ENCODE results near the gene POU3F1. TPM values are rescaled to one million over a fixed set of nuclear protein-coding genes. Genes with fewer than 3 reads are reported as not detected.

The POU3F1 gene
- total and polyA plus RNA-seq, 10 donors = 0.07 to 0.60 (median 0.21) TPM; not detected in 3

GRCh38 chr1:38071312-38072256 is 25.0 kb upstream of the POU3F1 start:
- H3K9me3 ChIP-seq = no peaks in the 10 kb centered on the region
- H3K27me3 ChIP-seq (replicated peaks in 1 of 7) = peaks cover 0 to 63% (median 14%) of the 10 kb centered on the region in 7 donors
- WGBS, 5 donors = 73 to 80% (median 74%) methylated on average over 9 to 10 of the region's 10 CpGs
- no peak for TF ChIP-seq POLR2AphosphoS5 (IDR thresholded peaks at IDR 0.05)
- no peak for TF ChIP-seq POLR2A (IDR thresholded peaks at IDR 0.05)
- TF ChIP-seq CTCF (IDR thresholded peaks at IDR 0.05 in 8 of 11, conservative IDR thresholded peaks at IDR 0.05 in 3 of 11) = no peak
- no peaks in the 10 kb centered on the region for H3K4me1 ChIP-seq
- intact Hi-C loops (cut with DNase I; ENCODE audit: low total_unique reads) = no loop called here
- H3K27ac ChIP-seq = no peak overlapping the region
- DNase-seq = no peak
- no peak overlapping the region for H3K4me3 ChIP-seq
- H3K36me3 ChIP-seq = no peaks in the 10 kb centered on the region

GRCh38 chr1:38068980-38069340 is 22.4 kb upstream of the POU3F1 start:
- TF ChIP-seq POLR2AphosphoS5 (IDR thresholded peaks at IDR 0.05) = no peak
- TF ChIP-seq CTCF (IDR thresholded peaks at IDR 0.05 in 8 of 11, conservative IDR thresholded peaks at IDR 0.05 in 3 of 11) = no peak
- TF ChIP-seq POLR2A (IDR thresholded peaks at IDR 0.05) = no peak
- no peaks in the 10 kb centered on the region for H3K36me3 ChIP-seq
- 85 to 100% (median 88%) methylated on average over 3 of the region's 3 CpGs for WGBS, 5 donors
- peaks cover 0 to 48% (median 14%) of the 10 kb centered on the region in 7 donors for H3K27me3 ChIP-seq (replicated peaks in 1 of 7)
- H3K4me1 ChIP-seq = no peaks in the 10 kb centered on the region
- no peaks in the 10 kb centered on the region for H3K9me3 ChIP-seq
- no peak overlapping the region for H3K4me3 ChIP-seq
- no peak for DNase-seq
- H3K27ac ChIP-seq = no peak overlapping the region
- intact Hi-C loops (cut with DNase I; ENCODE audit: low total_unique reads) = no loop called here

DNA sequence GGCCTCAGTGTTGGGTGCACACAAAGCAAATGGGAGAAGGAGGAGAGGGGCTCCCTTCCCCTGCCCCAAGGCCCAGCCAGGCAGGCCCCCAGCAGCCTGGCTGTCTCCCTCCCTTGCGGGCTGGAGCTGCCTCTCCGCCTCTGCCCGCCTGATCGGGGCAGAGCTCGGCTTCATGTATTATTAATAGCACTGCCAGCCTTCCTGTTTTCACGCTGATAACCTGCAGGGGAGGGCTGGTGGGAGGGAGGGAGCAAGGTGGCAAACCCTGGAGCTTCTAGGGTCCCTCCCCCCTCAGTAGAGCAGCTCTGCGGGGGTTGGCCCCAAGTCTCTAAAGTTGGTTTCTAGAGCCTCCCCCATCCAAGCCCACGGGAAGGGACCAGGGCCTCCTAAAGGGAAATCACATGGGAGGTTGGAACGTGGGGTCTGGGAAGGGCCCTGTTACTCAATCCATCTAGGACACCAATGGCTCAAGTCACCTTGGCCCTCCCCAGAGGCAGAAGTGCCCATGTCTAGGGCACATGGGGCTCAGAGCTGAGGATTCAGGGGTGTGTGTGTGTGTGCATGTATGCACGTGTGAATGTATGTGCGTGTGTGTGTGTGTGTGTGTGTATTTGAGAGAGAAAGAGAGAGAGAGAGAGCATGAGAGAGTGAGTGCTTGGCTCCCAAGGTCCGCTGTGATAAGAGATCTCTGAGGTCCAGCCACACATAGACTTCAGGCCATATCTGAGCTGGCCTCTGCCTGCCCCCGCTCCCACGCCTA is 21.8 kb upstream of the POU3F1 start:
- Histone ChIP-seq H3K4me1 (no peaks in the 10 kb centered on the region), H3K27ac (no peak overlapping the region), H3K27me3 (replicated peaks in 1 of 7) (peaks cover 0 to 48% (median 14%) of the 10 kb centered on the region in 7 donors), H3K36me3 (no peaks in the 10 kb centered on the region), H3K9me3 (no peaks in the 10 kb centered on the region), H3K4me3 (no peak overlapping the region)
- 40 to 88% (median 48%) methylated on average over 5 to 14 of the region's 14 CpGs for WGBS, 5 donors
- no peak for TF ChIP-seq POLR2A (IDR thresholded peaks at IDR 0.05)
- no peak for TF ChIP-seq POLR2AphosphoS5 (IDR thresholded peaks at IDR 0.05)
- no peak for TF ChIP-seq CTCF (IDR thresholded peaks at IDR 0.05 in 8 of 11, conservative IDR thresholded peaks at IDR 0.05 in 3 of 11)
- intact Hi-C loops (cut with DNase I; ENCODE audit: low total_unique reads) = no loop called here
- DNase-seq = no peak

Measured in spleen (tissue), 11 donors.